GM20000 (cell line): Measurements from ENCODE around the gene CDK5R1.

ENCODE experiments used
- DNase-seq: peaks from one replicate; pipeline ENCODE4 v3.0.0; 2012; ENCODE audit warnings: low spot score
- CTCF ChIP-seq: IDR thresholded peaks from 2 replicates; pipeline ENCODE4 v1.5.1; 2012; ENCODE audit warnings: mild to moderate bottlenecking, control low read depth; ENCODE audit errors: extremely low read depth, missing control alignments

Gene CDK5R1

GRCh38 chr17:32489320-32490100 lies 2.7 kb downstream of the CDK5R1 start:
- peak; percentile 44 for DNase-seq

GRCh38 chr17:32490101-32490482 lies 3.3 kb downstream of the CDK5R1 start:
- no peak for DNase-seq
- no peak for TF ChIP-seq CTCF

More at GRCh38 chr17:32489320-32490100, 2.7 kb downstream of the CDK5R1 start:
- TF ChIP-seq CTCF: no peak

GRCh38 chr17:32491371-32492263 lies 4.8 kb downstream of the CDK5R1 start:
- DNase-seq: peak; percentile 73
- no peak for TF ChIP-seq CTCF

GRCh38 chr17:32492264-32492589 lies 5.4 kb downstream of the CDK5R1 start:
- DNase-seq: no peak
- no peak for TF ChIP-seq CTCF

- DNase-seq: peak; percentile 32
- no peak for TF ChIP-seq CTCF
These were observed 6.0 kb downstream of the CDK5R1 start for GRCh38 chr17:32492648-32493289.

- DNase-seq: no peak
These were observed 6.8 kb downstream of the CDK5R1 start for GRCh38 chr17:32493571-32493970.

More at GRCh38 chr17:32493571-32493970, 6.8 kb downstream of the CDK5R1 start:
- no peak for TF ChIP-seq CTCF
